Measurements from ENCODE around the gene VIM. TPM values are rescaled to one million over a fixed set of nuclear protein-coding genes. Genes with fewer than 3 reads are reported as not detected.

Gene VIM
- total RNA-seq, 1 experiment from 2014 or later, result 7.2 TPM

DNA sequence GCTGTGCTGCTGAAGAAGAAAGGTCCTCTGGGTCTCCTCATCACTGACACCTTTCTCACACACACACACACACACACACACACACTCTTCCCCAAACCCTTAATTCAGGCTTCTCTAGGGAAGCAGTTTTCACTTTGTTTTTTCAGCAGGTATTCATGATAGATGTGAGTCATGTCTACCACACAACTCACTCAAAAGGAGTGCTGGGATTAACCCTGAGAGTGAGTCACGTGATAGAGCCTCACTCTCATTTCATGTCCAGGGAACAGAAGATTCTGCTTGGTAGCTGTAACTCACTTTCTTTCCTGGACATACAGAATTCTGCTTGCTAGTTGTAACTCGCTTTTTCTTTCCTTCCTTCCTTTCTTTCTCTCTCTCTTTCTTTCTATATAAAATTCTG is 45.4 kb downstream of the VIM start:
- Histone ChIP-seq H2AFZ (ENCODE audit: low read depth, low read length, poor library complexity, severe bottlenecking) (peak overlapping the region; percentile 85), H3K27ac (ENCODE audit: low read depth, low read length) (no peak overlapping the region), H3K79me2 (ENCODE audit: insufficient read depth, low read length) (no peaks in the 10 kb centered on the region), H3K4me3 (replicated peaks in 1 of 2; ENCODE audit: low read depth in 1 of 2, low read length in 2 of 2) (no peak overlapping the region), H3K36me3 (ENCODE audit: control insufficient read depth in 1 of 2, insufficient read depth in 2 of 2, low read length in 2 of 2) (no peaks in the 10 kb centered on the region), H3K4me1 (ENCODE audit: control insufficient read depth in 1 of 2, insufficient read depth in 2 of 2, low read length in 2 of 2) (peaks cover 2 to 15% of the 10 kb centered on the region in 2 experiments; a peak in 3 of 4 replicates), H3K9me3 (ENCODE audit: control insufficient read depth in 1 of 2, insufficient read depth in 1 of 2, low read depth in 1 of 2, low read length in 2 of 2) (peaks cover 0 to 3% of the 10 kb centered on the region in 2 experiments; a peak in 1 of 4 replicates), H3K27me3 (ENCODE audit: insufficient read depth, low read length) (no peaks in the 10 kb centered on the region), H3K4me2 (ENCODE audit: low read length) (peak overlapping the region; percentile 51), H3K9ac (ENCODE audit: low read length) (no peak overlapping the region), H4K20me1 (ENCODE audit: insufficient read depth) (no peaks in the 10 kb centered on the region), H3K9me2 (ENCODE audit: insufficient read depth) (no peaks in the 10 kb centered on the region)
- DNase-seq (ENCODE audit: low read depth, low spot score) (peak; percentile 22), ATAC-seq (peak; percentile 79)
- no TSS peak for BruUV-seq (replicated peaks)
- RAD21 ChIA-PET (ENCODE audit: low non-redundant PET in 1 of 2, low total read pairs in 2 of 2, uncharacterized antibody in 2 of 2, unreplicated experiment in 2 of 2), result no interaction called here
- TF ChIP-seq EZH2 (IDR thresholded peaks at IDR 0.05), result no peak
- TF ChIP-seq, protein P1, sequence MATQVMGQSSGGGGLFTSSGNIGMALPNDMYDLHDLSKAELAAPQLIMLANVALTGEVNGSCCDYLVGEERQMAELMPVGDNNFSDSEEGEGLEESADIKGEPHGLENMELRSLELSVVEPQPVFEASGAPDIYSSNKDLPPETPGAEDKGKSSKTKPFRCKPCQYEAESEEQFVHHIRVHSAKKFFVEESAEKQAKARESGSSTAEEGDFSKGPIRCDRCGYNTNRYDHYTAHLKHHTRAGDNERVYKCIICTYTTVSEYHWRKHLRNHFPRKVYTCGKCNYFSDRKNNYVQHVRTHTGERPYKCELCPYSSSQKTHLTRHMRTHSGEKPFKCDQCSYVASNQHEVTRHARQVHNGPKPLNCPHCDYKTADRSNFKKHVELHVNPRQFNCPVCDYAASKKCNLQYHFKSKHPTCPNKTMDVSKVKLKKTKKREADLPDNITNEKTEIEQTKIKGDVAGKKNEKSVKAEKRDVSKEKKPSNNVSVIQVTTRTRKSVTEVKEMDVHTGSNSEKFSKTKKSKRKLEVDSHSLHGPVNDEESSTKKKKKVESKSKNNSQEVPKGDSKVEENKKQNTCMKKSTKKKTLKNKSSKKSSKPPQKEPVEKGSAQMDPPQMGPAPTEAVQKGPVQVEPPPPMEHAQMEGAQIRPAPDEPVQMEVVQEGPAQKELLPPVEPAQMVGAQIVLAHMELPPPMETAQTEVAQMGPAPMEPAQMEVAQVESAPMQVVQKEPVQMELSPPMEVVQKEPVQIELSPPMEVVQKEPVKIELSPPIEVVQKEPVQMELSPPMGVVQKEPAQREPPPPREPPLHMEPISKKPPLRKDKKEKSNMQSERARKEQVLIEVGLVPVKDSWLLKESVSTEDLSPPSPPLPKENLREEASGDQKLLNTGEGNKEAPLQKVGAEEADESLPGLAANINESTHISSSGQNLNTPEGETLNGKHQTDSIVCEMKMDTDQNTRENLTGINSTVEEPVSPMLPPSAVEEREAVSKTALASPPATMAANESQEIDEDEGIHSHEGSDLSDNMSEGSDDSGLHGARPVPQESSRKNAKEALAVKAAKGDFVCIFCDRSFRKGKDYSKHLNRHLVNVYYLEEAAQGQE (IDR thresholded peaks at IDR 0.05; ENCODE audit: low read depth), result no peak
- TF ChIP-seq JUND (IDR thresholded peaks at IDR 0.05), result peak; percentile 52
- peak; percentile 53 for TF ChIP-seq CBX3 (IDR thresholded peaks at IDR 0.05; ENCODE audit: low read depth)
- peak; percentile 45; the same call in 1 of the 2 replicates for TF ChIP-seq FOSL1 (IDR thresholded peaks at IDR 0.05; ENCODE audit: low read depth)
- CTCF ChIA-PET, result interaction anchor here (0.5 to 0.6 kb wide), 2 partner anchors 17 to 163 kb away, joined by 3 read pairs; no protein-coding TSS in a partner anchor
- POLR2A ChIA-PET, result interaction anchor here (1.1 kb wide), 1 partner anchor 381 kb away, joined by 4 read pairs; no protein-coding TSS in a partner anchor
- intact Hi-C loops (cut with micrococcal nuclease), result no loop called here

Measured in HCT116 (cell line).